ENCODE results near the gene TRABD2B.

- no peak for TF ChIP-seq EZH2 (IDR thresholded peaks at IDR 0.05; ENCODE audit: insufficient read depth, poor library complexity, severe bottlenecking)
- no peak for TF ChIP-seq EZH2phosphoT487 (IDR thresholded peaks at IDR 0.05; ENCODE audit: insufficient read depth, low read depth)
Observed at GRCh38 chr1:47941609-47942239, 55.5 kb downstream of the TRABD2B start.

All from GM23248 (cell line).